HK-2 (cell line): ENCODE measurements around the gene PPP1R12A.
"Not testable (repeated sequence)": the region's sequence is repeated elsewhere in the genome, so short reads cannot be mapped to it uniquely, and the experiment has no call there.

Experiments used
- DNase-seq: peaks from one replicate; pipeline ENCODE4 v3.0.0-alpha.2; 2018; ENCODE audit not compliant: unreplicated experiment

PPP1R12A gene

DNA sequence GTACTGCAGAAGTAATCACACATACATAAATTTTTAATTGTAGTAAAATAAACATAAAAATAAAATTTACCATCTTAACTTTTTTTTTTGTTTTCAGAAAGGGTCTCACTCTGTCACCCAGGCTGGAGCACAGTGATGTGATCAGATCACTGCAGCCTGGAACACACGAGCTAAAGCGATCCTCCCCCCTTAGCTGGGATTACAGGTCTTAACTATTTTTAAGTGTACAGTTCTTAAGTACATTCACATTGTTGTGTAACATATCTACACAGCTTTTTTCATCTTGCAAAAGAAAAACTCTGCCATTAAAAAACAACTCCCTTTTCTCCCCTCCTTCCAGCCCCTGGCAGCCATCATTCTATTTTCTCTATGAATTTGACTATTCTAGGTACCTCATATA lies 92.3 kb downstream of the PPP1R12A start:
- no peak for DNase-seq

GRCh38 chr12:79841878-79842265 lies 93.0 kb downstream of the PPP1R12A start:
- DNase-seq: no peak

DNA sequence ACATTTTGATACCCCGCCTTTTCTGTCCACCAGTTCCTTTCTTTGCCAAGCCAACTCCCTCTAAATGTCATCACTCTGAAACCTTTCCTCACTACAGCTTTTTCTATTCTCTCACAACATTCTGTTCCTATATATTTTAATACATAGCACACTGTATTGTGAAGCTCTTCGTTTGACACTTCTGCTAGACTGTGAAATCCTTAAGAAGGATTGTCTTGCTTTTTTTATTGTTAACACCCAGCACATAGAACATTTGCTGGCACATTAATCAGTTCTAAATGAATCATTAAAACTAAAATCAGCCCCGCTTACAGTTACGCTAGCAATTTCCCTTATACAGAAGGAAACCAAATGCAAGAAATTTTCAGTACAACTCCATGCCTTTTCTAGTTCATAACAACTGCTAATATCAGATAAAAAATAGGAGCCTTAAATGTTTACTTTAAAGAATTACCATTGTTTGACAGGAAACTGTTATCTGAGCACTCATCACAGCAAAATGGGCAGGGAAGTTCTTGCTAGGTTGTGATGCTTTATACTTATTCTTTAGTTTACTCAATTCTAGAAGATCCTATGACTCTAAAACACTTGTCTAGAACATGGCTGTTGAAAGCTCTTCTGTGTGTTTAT lies 93.5 kb downstream of the PPP1R12A start:
- DNase-seq: no peak

- no peak for DNase-seq
Measured at GRCh38 chr12:79838359-79838758, 96.5 kb downstream of the PPP1R12A start.

GRCh38 chr12:79837575-79837974 lies 97.3 kb downstream of the PPP1R12A start:
- no peak for DNase-seq

DNA sequence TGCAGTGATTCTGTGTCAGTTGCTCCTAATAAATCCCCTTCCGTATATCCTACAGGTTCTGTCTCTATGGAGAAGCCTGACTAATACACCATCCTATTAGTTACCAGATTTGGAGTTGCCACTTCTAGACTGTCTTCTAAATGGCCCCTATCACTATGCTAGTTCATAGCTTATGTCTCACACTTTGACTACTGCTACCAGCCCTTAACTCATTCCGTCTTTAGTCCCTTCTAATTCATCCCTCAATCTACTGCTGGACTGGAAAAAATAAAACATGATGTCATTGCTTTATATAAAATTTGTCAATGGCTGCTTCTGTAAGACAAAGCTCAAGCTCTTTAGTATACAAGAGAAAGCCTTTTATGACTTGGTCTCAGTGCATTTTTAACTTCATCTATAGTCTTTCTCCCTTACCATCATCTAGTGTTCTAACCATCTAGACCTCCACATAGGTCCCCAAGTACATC lies 99.5 kb downstream of the PPP1R12A start:
- DNase-seq: no peak

- no peak for DNase-seq
Measured at GRCh38 chr12:79834712-79835376, 100.1 kb downstream of the PPP1R12A start.

- DNase-seq: no peak
Measured at GRCh38 chr12:79830440-79830839, 104.5 kb downstream of the PPP1R12A start.

GRCh38 chr12:79828924-79829323 lies 106.0 kb downstream of the PPP1R12A start:
- no peak for DNase-seq

DNA sequence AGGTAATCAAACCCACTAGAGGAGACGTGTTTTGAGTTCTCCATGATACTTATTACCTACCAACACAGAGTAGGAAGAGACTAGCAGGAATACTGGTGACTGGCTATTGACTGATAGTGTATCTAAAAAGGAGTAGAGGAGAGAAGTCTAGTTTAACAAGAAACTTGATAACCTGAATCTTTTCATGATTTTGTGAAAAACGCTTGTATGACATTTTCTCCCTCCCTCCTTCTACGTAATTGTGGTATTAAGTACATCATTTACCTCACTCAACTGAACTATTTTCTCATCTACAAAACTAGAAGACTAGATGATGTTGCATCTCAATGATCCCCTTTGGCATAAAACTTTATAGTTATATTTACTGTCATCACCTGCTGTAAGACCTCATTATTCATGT lies 107.4 kb downstream of the PPP1R12A start:
- no peak for DNase-seq

DNA sequence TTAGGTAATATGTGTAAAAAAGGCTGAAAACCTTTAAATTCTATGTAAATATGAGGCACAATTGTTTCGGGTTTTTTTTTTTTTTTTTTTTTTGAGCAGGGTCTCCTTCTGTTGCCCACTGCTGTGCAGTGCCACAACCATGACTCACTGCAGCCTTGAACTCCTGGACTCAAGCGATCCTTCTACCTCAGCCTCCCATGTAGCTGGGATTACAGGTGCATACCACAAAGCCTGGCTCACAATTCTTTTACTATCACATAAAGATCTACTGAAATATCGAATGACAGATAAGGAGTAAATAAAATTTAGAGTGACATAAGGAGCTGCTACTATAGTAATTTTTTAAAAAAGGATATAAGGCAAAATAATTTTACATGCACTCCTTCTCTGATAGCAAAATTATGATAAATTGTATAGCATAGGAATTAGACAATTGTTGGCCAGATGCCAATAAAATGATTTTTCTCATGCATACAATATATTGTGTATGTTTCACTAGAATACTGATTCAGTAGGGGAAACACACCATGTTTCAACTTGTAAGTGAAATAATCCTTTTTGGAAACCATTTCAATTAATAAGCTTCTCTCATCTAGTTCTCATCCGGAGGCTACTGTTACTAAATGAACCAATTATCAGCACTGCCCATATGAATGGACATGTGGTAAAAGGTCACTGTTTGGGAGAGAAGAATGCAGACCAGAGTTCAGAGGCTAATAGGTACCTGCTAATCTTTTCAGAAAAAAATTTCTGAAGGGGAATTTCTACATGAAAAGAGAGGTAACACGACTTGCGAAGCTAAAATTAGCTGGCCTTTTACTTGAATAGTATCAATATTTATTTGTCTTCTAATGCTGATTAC lies 108.4 kb downstream of the PPP1R12A start:
- no peak for DNase-seq

DNA sequence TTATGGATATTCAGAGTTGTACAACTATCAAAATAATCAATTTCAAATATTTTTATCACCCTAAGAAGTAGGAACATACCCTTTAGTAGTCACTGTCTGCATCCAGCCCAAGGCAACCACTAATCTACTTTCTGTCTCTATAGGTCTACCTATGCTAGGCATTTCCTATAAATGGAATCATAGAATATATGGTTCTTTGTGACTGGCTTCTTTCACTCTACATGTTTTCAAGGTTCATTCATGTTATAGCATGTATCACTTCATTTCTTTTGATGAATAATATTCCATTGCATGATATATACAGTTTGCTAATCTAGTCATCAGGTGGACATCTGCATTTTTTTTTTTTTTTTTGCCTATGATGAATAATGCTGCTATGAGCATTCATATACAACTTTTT lies 112.4 kb downstream of the PPP1R12A start:
- no peak for DNase-seq

GRCh38 chr12:79818856-79819255 lies 116.0 kb downstream of the PPP1R12A start:
- no peak for DNase-seq

GRCh38 chr12:79784366-79785065 lies 150.4 kb downstream of the PPP1R12A start:
- DNase-seq: not testable (repeated sequence)

- no peak for DNase-seq
Measured at GRCh38 chr12:79782172-79782900, 152.6 kb downstream of the PPP1R12A start.

DNA sequence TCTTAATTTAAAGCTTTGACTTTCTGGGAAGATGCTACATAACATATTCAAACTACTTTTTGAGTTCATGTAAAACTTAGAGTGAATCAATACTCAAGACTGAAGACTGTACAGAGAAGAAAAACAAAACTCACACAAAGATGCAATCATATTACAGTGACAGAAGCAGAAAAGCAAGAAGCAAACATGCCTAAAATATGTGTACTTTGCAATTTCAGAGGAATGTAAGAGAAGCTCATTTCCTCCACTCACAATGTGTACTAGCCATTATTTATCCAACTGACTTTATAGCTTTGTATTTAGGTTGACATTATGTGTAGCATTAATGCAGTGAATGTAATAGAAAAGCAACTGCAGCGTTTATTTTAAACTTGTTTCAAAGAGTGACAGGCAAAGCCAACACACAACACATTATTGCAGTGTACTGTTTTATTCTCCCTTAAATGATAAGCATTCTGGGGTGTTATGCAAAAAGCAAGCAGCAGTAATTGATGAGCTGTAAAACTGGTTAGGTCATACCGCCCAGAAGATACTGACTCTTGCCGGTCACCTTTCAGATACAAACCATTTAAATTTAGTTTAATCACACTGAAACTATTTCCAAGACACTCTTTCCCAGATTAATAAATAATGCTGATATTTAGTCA lies 156.0 kb downstream of the PPP1R12A start:
- DNase-seq: no peak

- no peak for DNase-seq
Measured at GRCh38 chr12:79776111-79776510, 158.8 kb downstream of the PPP1R12A start.

DNA sequence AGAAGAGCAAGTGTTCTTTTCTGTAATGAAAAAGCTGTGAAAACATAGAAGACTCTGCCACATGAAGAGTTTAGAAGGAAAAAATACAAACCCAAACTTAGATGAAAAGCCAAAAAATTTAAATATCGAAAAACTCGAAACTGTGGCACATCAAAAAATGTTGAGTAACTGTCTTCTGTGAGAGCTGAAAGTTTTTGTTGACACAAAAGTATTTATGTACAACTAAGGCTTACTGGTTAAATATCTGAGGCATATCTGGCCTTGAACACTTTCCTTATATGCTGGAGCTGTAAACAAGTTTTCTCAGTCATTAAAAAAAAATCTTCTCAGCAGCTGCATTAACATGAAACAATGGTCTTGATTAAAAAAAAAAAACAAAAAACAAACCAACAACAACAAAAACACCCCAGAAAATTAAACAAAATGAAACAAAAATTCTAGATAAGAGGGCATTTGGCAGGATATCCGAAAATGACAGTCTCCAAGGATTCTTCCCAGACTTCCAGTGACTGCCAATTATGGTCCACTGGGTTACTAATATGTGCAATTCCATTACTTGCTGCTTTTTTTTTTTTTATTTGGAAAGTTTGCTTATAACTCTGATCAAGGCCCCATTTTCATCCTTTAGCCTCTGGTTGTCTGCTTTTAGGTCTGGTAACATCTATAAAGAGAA lies 159.4 kb downstream of the PPP1R12A start:
- no peak for DNase-seq

GRCh38 chr12:79773896-79774295 lies 161.0 kb downstream of the PPP1R12A start:
- DNase-seq: no peak

GRCh38 chr12:79769860-79770485 lies 164.9 kb downstream of the PPP1R12A start:
- DNase-seq: no peak
